OCI-LY1 (cell line): Measurements from ENCODE around the gene SMCO1.
"Not testable (repeated sequence)": the region's sequence is repeated elsewhere in the genome, so short reads cannot be mapped to it uniquely, and the experiment has no call there.

ENCODE experiments used
- H2AFZ ChIP-seq: fragments of 200-600 bp; sonication (generic), shearing (Covaris generic); 2 replicates; pipeline ENCODE4 v1.6.0; 2014; ENCODE audit warnings: antibody characterized with exemption, mild to moderate bottlenecking, low read length
- H3F3A ChIP-seq: fragments of 200-600 bp; sonication (generic), shearing (Covaris generic); 2 replicates; pipeline ENCODE4 v1.6.0; 2014; ENCODE audit warnings: mild to moderate bottlenecking, antibody characterized with exemption, low read length, moderate library complexity; ENCODE audit not compliant: insufficient read depth
- H3K27ac ChIP-seq: fragments of 200-600 bp; sonication (generic); 2 replicates; pipeline ENCODE4 v1.5.1; 2014; ENCODE audit warnings: low read length, mixed run types, mild to moderate bottlenecking, low read depth; ENCODE audit not compliant: poor library complexity, severe bottlenecking
- H3K27me3 ChIP-seq: fragments of 200-600 bp; sonication (generic); 2 replicates; pipeline ENCODE4 v1.6.0; 2014; ENCODE audit warnings: antibody characterized with exemption, mild to moderate bottlenecking, low read length, moderate library complexity; ENCODE audit not compliant: insufficient read depth
- H3K36me3 ChIP-seq: fragments of 200-600 bp; sonication (generic); 2 replicates; pipeline ENCODE4 v1.6.1; 2014; ENCODE audit warnings: mild to moderate bottlenecking, antibody characterized with exemption, low read length, moderate library complexity, mixed read lengths; ENCODE audit not compliant: insufficient read depth
- H3K4me1 ChIP-seq: fragments of 200-600 bp; sonication (generic); 2 replicates; pipeline ENCODE4 v1.5.1; 2014; ENCODE audit warnings: mild to moderate bottlenecking, low read length, moderate library complexity; ENCODE audit not compliant: insufficient read depth, severe bottlenecking
- H3K4me2 ChIP-seq: fragments of 200-600 bp; sonication (generic), shearing (Covaris generic); 2 replicates; pipeline ENCODE4 v1.6.1; 2014; ENCODE audit warnings: low read length
- H3K4me3 ChIP-seq: fragments of 200-600 bp; sonication (generic); 2 replicates; pipeline ENCODE4 v1.5.1; 2014; ENCODE audit warnings: low read length, low read depth, mild to moderate bottlenecking, mixed read lengths; ENCODE audit not compliant: poor library complexity, severe bottlenecking
- H3K79me2 ChIP-seq: fragments of 200-600 bp; shearing (Covaris generic); 2 replicates; pipeline ENCODE4 v1.6.1; 2016; ENCODE audit warnings: mixed run types, low read length, mixed read lengths; ENCODE audit not compliant: insufficient read depth
- H3K9ac ChIP-seq: fragments of 200-600 bp; sonication (generic), shearing (Covaris generic); 2 replicates; pipeline ENCODE4 v1.6.1; 2014; ENCODE audit warnings: mild to moderate bottlenecking, low read length, mixed read lengths
- H3K9me2 ChIP-seq: fragments of 200-600 bp; sonication (generic), shearing (Covaris generic); 2 replicates; pipeline ENCODE4 v1.6.1; 2014; ENCODE audit warnings: low read depth, mild to moderate bottlenecking, low read length, mixed read lengths
- H3K9me3 ChIP-seq: fragments of 200-600 bp; shearing (Covaris generic); 2 replicates; pipeline ENCODE4 v1.6.1; 2014; ENCODE audit warnings: low read length, mixed read lengths
- H4K20me1 ChIP-seq: fragments of 200-600 bp; sonication (generic), shearing (Covaris generic); 2 replicates; pipeline ENCODE4 v1.6.0; 2016; ENCODE audit warnings: mild to moderate bottlenecking, low read length; ENCODE audit not compliant: insufficient read depth
- EZH2 ChIP-seq: fragments of 200-600 bp; sonication (generic), shearing (Covaris generic); IDR thresholded peaks from 2 replicates; pipeline ENCODE4 v1.8.0; 2017; ENCODE audit warnings: borderline replicate concordance, mixed run types, mild to moderate bottlenecking, antibody characterized with exemption, low read length, moderate library complexity, mixed read lengths
- TF ChIP-seq, protein P1 (sequence below): fragments of 200-600 bp; sonication (generic), shearing (Covaris generic); IDR thresholded peaks from 2 replicates; pipeline ENCODE4 v1.5.1; 2017; ENCODE audit warnings: mild to moderate bottlenecking, antibody characterized with exemption, low read length, moderate library complexity, mixed read lengths

Gene SMCO1

GRCh38 chr3:196506687-196507086 lies 8.5 kb downstream of the SMCO1 start:
- Histone ChIP-seq H3K4me2 (no peak overlapping the region), H4K20me1 (no peaks in the 10 kb centered on the region), H3K9me3 (peaks cover 18% of the 10 kb centered on the region), H3K4me3 (no peak overlapping the region), H3K4me1 (peaks cover 6% of the 10 kb centered on the region), H3K36me3 (peaks cover 8% of the 10 kb centered on the region; the same call in 1 of the 2 replicates), H3F3A (no peaks in the 10 kb centered on the region), H3K9me2 (no peaks in the 10 kb centered on the region), H3K79me2 (peaks cover 16% of the 10 kb centered on the region), H3K9ac (no peak overlapping the region), H3K27me3 (no peaks in the 10 kb centered on the region), H2AFZ (no peak overlapping the region), H3K27ac (no peak overlapping the region)
- TF ChIP-seq, protein P1, sequence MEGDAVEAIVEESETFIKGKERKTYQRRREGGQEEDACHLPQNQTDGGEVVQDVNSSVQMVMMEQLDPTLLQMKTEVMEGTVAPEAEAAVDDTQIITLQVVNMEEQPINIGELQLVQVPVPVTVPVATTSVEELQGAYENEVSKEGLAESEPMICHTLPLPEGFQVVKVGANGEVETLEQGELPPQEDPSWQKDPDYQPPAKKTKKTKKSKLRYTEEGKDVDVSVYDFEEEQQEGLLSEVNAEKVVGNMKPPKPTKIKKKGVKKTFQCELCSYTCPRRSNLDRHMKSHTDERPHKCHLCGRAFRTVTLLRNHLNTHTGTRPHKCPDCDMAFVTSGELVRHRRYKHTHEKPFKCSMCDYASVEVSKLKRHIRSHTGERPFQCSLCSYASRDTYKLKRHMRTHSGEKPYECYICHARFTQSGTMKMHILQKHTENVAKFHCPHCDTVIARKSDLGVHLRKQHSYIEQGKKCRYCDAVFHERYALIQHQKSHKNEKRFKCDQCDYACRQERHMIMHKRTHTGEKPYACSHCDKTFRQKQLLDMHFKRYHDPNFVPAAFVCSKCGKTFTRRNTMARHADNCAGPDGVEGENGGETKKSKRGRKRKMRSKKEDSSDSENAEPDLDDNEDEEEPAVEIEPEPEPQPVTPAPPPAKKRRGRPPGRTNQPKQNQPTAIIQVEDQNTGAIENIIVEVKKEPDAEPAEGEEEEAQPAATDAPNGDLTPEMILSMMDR, result no peak
- TF ChIP-seq EZH2, result no peak

DNA sequence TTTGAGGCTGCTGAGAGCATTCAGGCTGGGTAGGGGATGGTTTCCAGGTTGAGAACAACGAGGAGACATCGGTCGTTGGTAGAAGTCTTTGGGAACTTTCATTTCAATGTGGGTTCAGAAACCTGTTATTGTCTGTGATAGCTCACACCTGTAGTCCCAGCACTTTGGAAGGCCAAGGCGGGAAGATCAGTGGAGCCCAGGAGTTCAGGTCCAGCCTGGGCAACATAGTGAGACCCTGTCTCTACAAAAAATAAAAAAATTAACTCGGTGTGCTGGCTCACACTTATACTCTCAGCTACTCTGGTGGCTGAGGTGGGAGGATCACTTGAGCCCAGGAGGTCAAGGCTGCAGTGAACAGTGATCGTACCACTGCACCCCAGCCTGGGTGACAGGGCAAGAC lies 10.6 kb downstream of the SMCO1 start:
- Histone ChIP-seq H3K4me2 (no peak overlapping the region), H3K27ac (no peak overlapping the region), H3K4me1 (peaks cover 17% of the 10 kb centered on the region), H4K20me1 (no peaks in the 10 kb centered on the region; the same call in 1 of the 2 replicates), H3K9ac (no peak overlapping the region), H3K9me3 (peaks cover 25% of the 10 kb centered on the region), H3K79me2 (peaks cover 37% of the 10 kb centered on the region), H2AFZ (no peak overlapping the region), H3K36me3 (peaks cover 27% of the 10 kb centered on the region), H3K4me3 (no peak overlapping the region), H3K9me2 (no peaks in the 10 kb centered on the region), H3F3A (no peaks in the 10 kb centered on the region), H3K27me3 (no peaks in the 10 kb centered on the region)
- TF ChIP-seq, protein P1, result no peak
- TF ChIP-seq EZH2, result no peak

DNA sequence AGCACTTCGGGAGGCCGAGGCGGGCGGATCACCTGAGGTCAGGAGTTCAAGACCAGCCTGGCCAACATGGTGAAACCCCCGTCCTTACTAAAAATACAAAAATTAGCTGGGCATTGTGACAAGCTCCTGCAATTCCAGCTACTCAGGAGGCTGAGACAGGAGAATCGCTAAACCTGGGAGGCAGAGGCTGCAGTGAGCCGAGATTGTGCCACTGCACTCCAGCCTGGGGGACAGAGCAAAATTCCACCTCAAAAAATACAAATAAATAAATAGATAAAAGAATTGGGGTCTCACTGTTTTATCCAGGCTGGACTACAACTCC lies 11.1 kb downstream of the SMCO1 start:
- Histone ChIP-seq H3K9ac (peak overlapping the region; percentile 34; the same call in 1 of the 2 replicates), H3K4me3 (peak overlapping the region; percentile 86), H3K79me2 (peaks cover 42% of the 10 kb centered on the region), H3K4me1 (peaks cover 18% of the 10 kb centered on the region), H3K4me2 (peak overlapping the region; percentile 35), H3K36me3 (peaks cover 32% of the 10 kb centered on the region), H3K27ac (peak overlapping the region; percentile 15), H3K9me3 (peaks cover 29% of the 10 kb centered on the region)
- H2AFZ ChIP-seq, H3K9me2 ChIP-seq, H3F3A ChIP-seq, H3K27me3 ChIP-seq, H4K20me1 ChIP-seq: not testable (repeated sequence)
